HG03196 (cell line): Measurements from ENCODE around the gene CYTH1.

Experiments
- ATAC-seq: cut with Tn5 transposase; IDR thresholded peaks from one replicate; pipeline ENCODE4 v1.9.1; 2021; ENCODE audit not compliant: unreplicated experiment

CYTH1 gene

GRCh38 chr17:78694805-78695531 is 87.1 kb downstream of the CYTH1 start:
- no peak for ATAC-seq

GRCh38 chr17:78693346-78694083 is 88.6 kb downstream of the CYTH1 start:
- ATAC-seq, result no peak

GRCh38 chr17:78692460-78693010 is 89.5 kb downstream of the CYTH1 start:
- ATAC-seq, result no peak

- ATAC-seq, result no peak
Observed at GRCh38 chr17:78689029-78689428, 93.0 kb downstream of the CYTH1 start.

- ATAC-seq, result no peak
Observed at GRCh38 chr17:78687944-78688343, 94.1 kb downstream of the CYTH1 start.

GRCh38 chr17:78687125-78687524 is 94.9 kb downstream of the CYTH1 start:
- no peak for ATAC-seq

- no peak for ATAC-seq
Observed at GRCh38 chr17:78684026-78684425, 98.0 kb downstream of the CYTH1 start.

GRCh38 chr17:78683408-78683961 is 98.6 kb downstream of the CYTH1 start:
- ATAC-seq, result no peak

GRCh38 chr17:78682363-78682762 is 99.7 kb downstream of the CYTH1 start:
- no peak for ATAC-seq

GRCh38 chr17:78680436-78680835 is 101.6 kb downstream of the CYTH1 start:
- no peak for ATAC-seq

- ATAC-seq, result no peak
Observed at GRCh38 chr17:78679495-78680395, 102.3 kb downstream of the CYTH1 start.

- no peak for ATAC-seq
Observed at GRCh38 chr17:78678711-78679110, 103.4 kb downstream of the CYTH1 start.

GRCh38 chr17:78678222-78678557 is 103.9 kb downstream of the CYTH1 start:
- ATAC-seq, result no peak

- no peak for ATAC-seq
Observed at GRCh38 chr17:78677303-78678221, 104.5 kb downstream of the CYTH1 start.

GRCh38 chr17:78676412-78677302 is 105.4 kb downstream of the CYTH1 start:
- ATAC-seq, result no peak

GRCh38 chr17:78675836-78676235 is 106.2 kb downstream of the CYTH1 start:
- ATAC-seq, result no peak

GRCh38 chr17:78675316-78675616 is 106.8 kb downstream of the CYTH1 start:
- ATAC-seq, result no peak

- no peak for ATAC-seq
Observed at GRCh38 chr17:78674595-78675315, 107.3 kb downstream of the CYTH1 start.
